Transverse colon (tissue), 4 donors: ENCODE results near the gene DHDDS. TPM values are rescaled to one million over a fixed set of nuclear protein-coding genes. Genes with fewer than 3 reads are reported as not detected.

Experiments used
- DNase-seq: peaks from one replicate; pipeline ENCODE4 v3.0.0-alpha.2; 2019
- H3K27ac ChIP-seq, 4 donors: fragments of 200-600 bp; sonication (generic); 2 replicates each; pipeline ENCODE4 v1.5.1; 2016 to 2018; ENCODE audit warnings: inconsistent platforms in 4 of 4
- H3K27me3 ChIP-seq: fragments of 200-600 bp; sonication (generic); 2 replicates; pipeline ENCODE4 v1.5.1; 2017; ENCODE audit warnings: inconsistent platforms
- H3K36me3 ChIP-seq, 4 donors: fragments of 200-600 bp; sonication (generic); 2 replicates each; pipeline ENCODE4 v1.5.1; 2017 to 2019; ENCODE audit warnings: inconsistent platforms in 4 of 4
- H3K4me1 ChIP-seq, 4 donors: fragments of 200-600 bp; sonication (generic); 2 replicates each; pipeline ENCODE4 v1.5.1; 2017 to 2020; ENCODE audit warnings: inconsistent platforms in 4 of 4
- H3K4me3 ChIP-seq, 4 donors: fragments of 200-600 bp; sonication (generic); 1 replicate in 1 of 4; 2 replicates in 3 of 4; pipeline versions ENCODE4 v1.5.1 to v1.6.1; 2017 to 2019; ENCODE audit warnings: inconsistent platforms in 4 of 4
- H3K9me3 ChIP-seq, 2 donors: fragments of 200-600 bp; sonication (generic); 2 replicates each; pipeline ENCODE4 v1.5.1; 2017 to 2019; ENCODE audit warnings: inconsistent platforms in 2 of 2
- EP300 ChIP-seq: sonication (generic); formaldehyde crosslinking; IDR thresholded peaks from one replicate; pipeline ENCODE4 v1.6.1; 2017; ENCODE audit warnings: antibody characterized with exemption, low read depth
- POLR2A ChIP-seq: fragments of 450-650 bp; IDR thresholded peaks from one replicate; pipeline ENCODE4 v1.6.1; 2016; ENCODE audit warnings: antibody characterized with exemption, mild to moderate bottlenecking, moderate library complexity
- POLR2AphosphoS5 ChIP-seq, 3 donors: sonication (generic); formaldehyde crosslinking; IDR thresholded peaks; one replicate each; pipeline ENCODE4 v1.6.1; 2016; ENCODE audit warnings: antibody characterized with exemption in 3 of 3
- WGBS, 2 donors: methylation state at CpG; one replicate each; pipeline ENCODE4 v1.1.5; 2018; ENCODE audit warnings: low coverage in 1 of 2; 5-methylcytosine and 5-hydroxymethylcytosine counted together
- in situ Hi-C, 4 donors: fragments of 200-750 bp; cut with MboI; loops; one replicate each; pipeline versions ENCODE4 v1.15.0 to v1.15.1; 2017; ENCODE audit warnings: low sequenced_read_pairs in 3 of 4, low pct_ligation_motif_present in 1 of 4, low pct_unique_long_range_greater_than_20kb in 1 of 4
- intact Hi-C: fragments of 100-400 bp; cut with DNase I; formaldehyde crosslinking; loops from one replicate; pipeline ENCODE4 v1.15.1; 2023; ENCODE audit warnings: low total_unique reads
- total RNA-seq, 4 donors: library from RNA; depleted of rRNA; stranded (reverse); fragments of >200 nt; gene quantifications; one replicate each; pipeline ENCODE4 v1.1.0, GENCODE V29; 2016
- TF ChIP-seq, protein P1 (sequence below), 5 experiments: fragments of 200-600 bp in 3 of 5; fragments of 450-650 bp in 2 of 5; sonication (generic) in 3 of 5; IDR thresholded peaks; 1 replicate in 2 of 5; 2 replicates in 3 of 5; pipeline ENCODE4 v1.5.1; 2016 to 2017; ENCODE audit warnings: antibody characterized with exemption in 5 of 5, inconsistent platforms in 3 of 5, mild to moderate bottlenecking in 2 of 5, moderate library complexity in 1 of 5

Gene DHDDS
- total RNA-seq, 4 donors from 2014 or later, result 83.4 to 204 (median 131) TPM

DNA sequence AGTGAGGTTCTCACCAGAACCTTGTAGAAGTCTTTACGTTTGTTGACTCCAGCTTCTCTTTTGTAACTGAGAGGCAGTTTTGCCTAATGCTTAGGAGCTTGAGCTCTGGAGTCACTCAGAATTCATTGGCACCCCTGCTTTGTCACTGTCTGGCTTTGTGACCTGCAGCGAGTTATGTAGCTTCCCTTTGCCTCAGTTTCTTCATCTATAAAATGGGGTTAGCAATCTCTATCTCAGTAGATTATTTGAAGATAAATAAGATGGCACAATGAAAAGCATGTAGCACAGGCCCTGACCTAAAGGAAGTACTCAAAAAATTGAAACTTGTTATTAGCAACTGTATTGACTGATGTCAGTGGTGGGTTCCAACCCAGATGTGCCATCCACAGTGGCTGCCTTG, 8.1 kb downstream of the DHDDS start:
- peaks cover 0 to 73% (median 36%) of the 10 kb centered on the region in 4 donors for H3K36me3 ChIP-seq
- 98 to 100% methylated on average over 2 of the region's 2 CpGs for WGBS, 2 donors
- in situ Hi-C loops, result no loop called here

DNA sequence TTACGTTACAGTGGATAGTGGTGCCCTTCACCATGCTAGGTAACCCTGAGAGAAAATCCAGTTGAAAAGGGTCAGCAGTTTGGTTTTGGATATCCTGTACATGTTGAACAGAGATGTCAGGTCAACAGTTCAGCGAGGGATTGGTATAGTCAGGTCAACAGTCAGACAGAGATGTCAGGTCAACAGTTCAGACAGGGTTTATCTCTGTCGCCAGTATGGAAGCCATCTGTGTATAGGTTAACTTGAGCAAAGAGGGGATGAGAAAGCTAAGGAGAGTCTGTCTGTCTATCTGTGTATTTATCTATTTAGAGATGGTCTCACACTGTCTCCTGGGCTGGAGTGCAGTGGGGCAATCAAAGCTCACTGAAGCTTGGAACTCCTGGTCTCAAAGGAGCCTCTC, 17.7 kb downstream of the DHDDS start:
- no peak overlapping the region for H3K4me3 ChIP-seq
- TF ChIP-seq, protein P1, sequence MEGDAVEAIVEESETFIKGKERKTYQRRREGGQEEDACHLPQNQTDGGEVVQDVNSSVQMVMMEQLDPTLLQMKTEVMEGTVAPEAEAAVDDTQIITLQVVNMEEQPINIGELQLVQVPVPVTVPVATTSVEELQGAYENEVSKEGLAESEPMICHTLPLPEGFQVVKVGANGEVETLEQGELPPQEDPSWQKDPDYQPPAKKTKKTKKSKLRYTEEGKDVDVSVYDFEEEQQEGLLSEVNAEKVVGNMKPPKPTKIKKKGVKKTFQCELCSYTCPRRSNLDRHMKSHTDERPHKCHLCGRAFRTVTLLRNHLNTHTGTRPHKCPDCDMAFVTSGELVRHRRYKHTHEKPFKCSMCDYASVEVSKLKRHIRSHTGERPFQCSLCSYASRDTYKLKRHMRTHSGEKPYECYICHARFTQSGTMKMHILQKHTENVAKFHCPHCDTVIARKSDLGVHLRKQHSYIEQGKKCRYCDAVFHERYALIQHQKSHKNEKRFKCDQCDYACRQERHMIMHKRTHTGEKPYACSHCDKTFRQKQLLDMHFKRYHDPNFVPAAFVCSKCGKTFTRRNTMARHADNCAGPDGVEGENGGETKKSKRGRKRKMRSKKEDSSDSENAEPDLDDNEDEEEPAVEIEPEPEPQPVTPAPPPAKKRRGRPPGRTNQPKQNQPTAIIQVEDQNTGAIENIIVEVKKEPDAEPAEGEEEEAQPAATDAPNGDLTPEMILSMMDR (IDR thresholded peaks at IDR 0.05), result no peak
- TF ChIP-seq EP300 (no peak), POLR2A (no peak)
- H3K27ac ChIP-seq, result no peak overlapping the region
- H3K27me3 ChIP-seq, result no peaks in the 10 kb centered on the region
- DNase-seq, result no peak
- no peaks in the 10 kb centered on the region for H3K9me3 ChIP-seq
- in situ Hi-C loops, result no loop called here
- 95% methylated on average over 3 of the region's 3 CpGs; no CpG with 5 or more reads in 1 of the 2 donors for WGBS, 2 donors
- peaks cover 0 to 36% (median 17%) of the 10 kb centered on the region in 4 donors for H3K36me3 ChIP-seq
- intact Hi-C loops, result no loop called here
- no peaks in the 10 kb centered on the region for H3K4me1 ChIP-seq

More for the DNA sequence above, 8.1 kb downstream of the DHDDS start:
- Histone ChIP-seq H3K27me3 (no peaks in the 10 kb centered on the region), H3K4me3 (no peak overlapping the region), H3K4me1 (no peaks in the 10 kb centered on the region), H3K27ac (no peak overlapping the region), H3K9me3 (no peaks in the 10 kb centered on the region)
- intact Hi-C loops, result no loop called here
- DNase-seq, result no peak
- TF ChIP-seq EP300 (no peak), POLR2AphosphoS5 (IDR thresholded peaks at IDR 0.05) (no peak), POLR2A (no peak)
- TF ChIP-seq, protein P1 (IDR thresholded peaks at IDR 0.05), result no peak

DNA sequence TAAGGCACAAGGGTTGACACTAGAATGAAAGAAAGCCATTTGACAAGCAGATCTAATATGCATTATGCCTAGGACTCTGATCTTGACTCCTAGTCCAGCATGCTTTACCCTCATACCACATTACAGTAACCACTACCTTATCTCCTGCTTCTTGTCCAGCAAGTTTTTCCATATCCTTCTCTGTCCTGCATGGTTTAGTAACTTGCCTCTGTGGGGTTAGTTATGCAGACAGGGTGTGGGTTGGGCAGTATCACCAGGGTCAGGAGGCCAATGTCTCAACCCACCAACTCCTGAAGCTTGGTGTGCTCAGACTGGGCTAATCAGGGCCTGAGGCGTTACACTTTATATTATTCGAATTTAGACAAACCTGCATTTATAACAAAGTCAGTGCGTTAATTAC, 18.8 kb downstream of the DHDDS start:
- in situ Hi-C loops (no loop called here), intact Hi-C loops (no loop called here)
- WGBS, 2 donors, result 94% methylated on average over 3 of the region's 3 CpGs; no CpG with 5 or more reads in 1 of the 2 donors
- Histone ChIP-seq H3K27me3 (no peaks in the 10 kb centered on the region), H3K36me3 (peaks cover 0 to 36% (median 17%) of the 10 kb centered on the region in 4 donors), H3K4me3 (no peak overlapping the region), H3K9me3 (no peaks in the 10 kb centered on the region), H3K27ac (no peak overlapping the region), H3K4me1 (no peaks in the 10 kb centered on the region)
- TF ChIP-seq EP300 (no peak), POLR2AphosphoS5 (IDR thresholded peaks at IDR 0.05) (no peak), POLR2A (no peak)
- TF ChIP-seq, protein P1 (IDR thresholded peaks at IDR 0.05), result no peak
- DNase-seq, result no peak

DNA sequence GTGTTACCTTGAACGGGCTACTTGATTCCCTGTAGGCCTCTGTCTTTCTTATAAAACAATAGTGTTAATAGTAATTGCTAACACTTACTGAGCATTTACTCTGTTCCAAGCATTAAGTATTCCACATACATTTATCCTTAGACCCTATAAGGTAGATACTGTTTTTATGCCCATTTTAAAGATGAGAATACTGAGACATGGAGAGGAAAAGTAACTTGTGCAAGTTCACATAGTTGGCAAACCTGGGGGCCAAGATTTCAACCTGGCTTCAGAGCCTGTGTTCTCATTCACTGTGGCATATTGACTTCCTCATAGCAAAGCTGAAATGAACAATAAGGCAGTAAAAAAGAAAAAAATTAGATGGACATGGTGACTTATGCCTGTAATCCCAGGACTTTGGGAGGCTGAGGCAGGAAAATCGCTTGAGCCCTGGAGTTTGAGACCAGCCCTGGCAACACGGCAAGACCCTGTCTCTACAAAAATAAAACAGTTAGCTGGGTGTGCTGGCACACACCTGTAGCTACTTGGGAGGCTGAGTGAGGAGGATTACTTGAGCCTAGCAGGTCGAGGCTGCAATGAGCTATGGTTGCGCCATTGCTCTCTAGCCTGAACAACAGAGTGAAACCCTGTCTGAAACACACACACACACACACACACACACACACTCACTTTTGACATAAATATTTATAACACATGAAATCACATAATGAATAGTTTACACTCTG, 20.5 kb downstream of the DHDDS start:
- H3K9me3 ChIP-seq, result no peaks in the 10 kb centered on the region
- WGBS, 2 donors, result 89 to 90% methylated on average over 2 to 5 of the region's 5 CpGs
- no peak overlapping the region for H3K27ac ChIP-seq
- H3K36me3 ChIP-seq, result peaks cover 0 to 36% (median 14%) of the 10 kb centered on the region in 4 donors
- intact Hi-C loops (no loop called here), in situ Hi-C loops (no loop called here)
- no peak for DNase-seq
- H3K27me3 ChIP-seq, result no peaks in the 10 kb centered on the region
- H3K4me1 ChIP-seq, result no peaks in the 10 kb centered on the region
- no peak overlapping the region for H3K4me3 ChIP-seq
- no peak for TF ChIP-seq POLR2A
- TF ChIP-seq POLR2AphosphoS5 (IDR thresholded peaks at IDR 0.05), result no peak
- TF ChIP-seq, protein P1 (IDR thresholded peaks at IDR 0.05), result no peak
